ENCODE measurements around the gene ABCC11.
A peak's percentile ranks its signal among the peaks of the same experiment; 100 is the strongest.

GRCh38 chr16:48176635-48177408, 70.5 kb downstream of the ABCC11 start:
- TF ChIP-seq ELF4 (IDR thresholded peaks at IDR 0.05), result no peak
- TF ChIP-seq FOXA1 (IDR thresholded peaks at IDR 0.05), result no peak
- no peak for TF ChIP-seq SUZ12 (IDR thresholded peaks at IDR 0.05)
- TF ChIP-seq TARDBP (IDR thresholded peaks at IDR 0.05), result no peak
- TF ChIP-seq FOXK2 (IDR thresholded peaks at IDR 0.05), result no peak
- TF ChIP-seq BHLHE40 (IDR thresholded peaks at IDR 0.05; ENCODE audit: borderline replicate concordance), result no peak
- no peak for TF ChIP-seq ZNF384 (IDR thresholded peaks at IDR 0.05)
- 0 out of 2 replicates have a peak, but pooled peaks have one; percentile 4 for TF ChIP-seq PKNOX1 (IDR thresholded peaks at IDR 0.05)
- TF ChIP-seq FOXM1 (IDR thresholded peaks at IDR 0.05; ENCODE audit: borderline replicate concordance), result no peak
- TF ChIP-seq LEF1 (IDR thresholded peaks at IDR 0.05; ENCODE audit: borderline replicate concordance), result no peak
- TF ChIP-seq ARNT (IDR thresholded peaks at IDR 0.05), result no peak
- no peak for TF ChIP-seq SP1 (IDR thresholded peaks at IDR 0.05)
- TF ChIP-seq L3MBTL2 (conservative IDR thresholded peaks at IDR 0.05), result no peak
